ENCODE results near the gene TP53I13.

TP53I13 gene

DNA sequence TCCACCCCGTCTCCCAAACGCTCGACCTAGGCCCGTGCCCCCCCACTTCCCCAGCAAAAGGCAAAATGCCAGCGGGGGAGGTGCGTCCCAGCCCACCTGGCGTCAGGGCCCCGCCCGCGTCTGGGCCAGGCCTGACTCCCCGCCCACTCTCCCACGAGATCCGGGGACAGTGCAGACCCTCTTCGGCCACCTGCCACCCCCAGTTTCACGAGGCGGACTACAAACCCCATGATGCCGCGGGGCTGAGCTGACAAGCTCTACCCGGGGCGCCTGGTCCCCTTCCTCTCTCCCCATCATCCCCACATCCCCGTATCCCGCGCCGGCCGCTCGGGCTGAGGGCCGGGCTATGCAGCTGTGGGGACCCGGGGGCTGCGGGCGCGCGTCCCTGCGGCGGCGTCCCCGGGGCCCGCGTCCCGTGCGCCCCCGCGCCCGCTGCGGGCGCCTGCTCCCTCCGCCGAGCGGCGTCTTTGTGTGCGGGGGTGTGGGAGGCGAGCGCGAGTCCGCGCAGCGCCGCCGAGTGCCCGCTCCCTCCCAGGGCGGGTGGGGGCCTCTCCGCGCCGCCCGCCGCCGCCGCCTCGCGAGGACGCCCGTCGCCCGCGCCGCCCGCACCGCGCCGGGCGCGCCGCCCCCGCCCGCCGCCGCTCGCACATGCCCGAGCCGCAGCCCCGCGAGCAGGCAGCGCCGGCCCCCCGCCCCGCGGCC, 24.5 kb downstream of the TP53I13 start, which contains the start of gene ANKRD13B:
Gene ANKRD13B (plus strand): TSS at position 283 of the 702 bp plus-strand sequence. CDS start 490 bp downstream, outside the sequence.
- Histone ChIP-seq H3K36me3 (ENCODE audit: control insufficient read depth, insufficient read depth, low read length) (no peaks in the 10 kb centered on the region), H3K4me3 (replicated peaks; ENCODE audit: low read depth, low read length) (peak within 1 kb of the TSS; percentile 61), H3K27me3 (replicated peaks; ENCODE audit: control insufficient read depth, insufficient read depth, low read length) (no peaks in the 10 kb centered on the region)
- peak; percentile 4 for TF ChIP-seq CTCF (IDR thresholded peaks at IDR 0.05; ENCODE audit: insufficient read depth, low read length, poor library complexity, severe bottlenecking)
- no peak for DNase-seq (ENCODE audit: extremely low read depth, insufficient read length)

DNA sequence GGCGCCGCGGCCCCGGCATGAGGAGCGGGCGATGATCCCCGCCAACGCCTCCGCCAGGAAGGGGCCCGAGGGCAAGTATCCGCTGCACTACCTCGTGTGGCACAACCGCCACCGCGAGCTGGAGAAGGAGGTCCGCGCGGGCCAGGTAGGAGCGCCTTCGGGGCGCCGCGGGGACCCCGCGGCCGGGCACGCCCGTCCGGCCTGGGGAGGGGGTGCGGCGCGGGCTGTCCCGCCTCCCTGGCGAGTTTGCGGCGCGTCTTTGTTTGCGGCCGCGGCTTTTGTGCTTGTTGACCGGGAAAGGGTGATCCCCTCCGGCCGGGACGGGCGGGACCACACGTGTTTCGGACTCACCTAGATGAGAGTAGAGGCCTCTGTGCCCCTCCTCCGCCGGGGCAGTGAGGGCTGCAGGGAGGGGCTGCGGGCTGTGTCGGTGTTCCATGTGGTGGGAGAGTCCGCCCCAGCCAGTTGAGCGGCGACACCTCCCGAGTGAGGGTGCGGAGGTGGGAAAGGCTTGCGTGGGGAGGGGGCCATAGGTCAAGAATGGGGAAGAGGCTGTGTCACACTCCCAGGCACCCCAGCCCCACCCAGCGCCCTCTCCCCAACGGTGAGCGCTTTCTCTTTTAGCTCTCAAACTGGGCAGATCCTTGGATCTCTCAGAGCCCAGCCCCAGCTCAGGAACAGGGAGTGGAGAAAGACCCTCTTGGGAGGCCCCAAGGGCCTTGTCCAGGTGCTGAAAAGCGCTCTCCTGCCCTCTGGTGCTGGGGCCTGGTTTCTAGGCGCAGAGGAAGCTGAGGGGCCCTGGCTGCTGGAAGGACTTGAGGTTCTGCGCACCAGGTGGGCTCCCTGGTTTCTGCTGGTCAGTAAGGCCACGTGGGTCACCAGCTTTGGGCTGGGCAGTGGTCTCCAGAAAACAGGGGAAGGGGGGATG, 25.4 kb downstream of the TP53I13 start:
- TF ChIP-seq CTCF (IDR thresholded peaks at IDR 0.05; ENCODE audit: insufficient read depth, low read length, poor library complexity, severe bottlenecking) = peak; percentile 41
- H3K27me3 ChIP-seq (replicated peaks; ENCODE audit: control insufficient read depth, insufficient read depth, low read length) = no peaks in the 10 kb centered on the region
- DNase-seq (ENCODE audit: extremely low read depth, insufficient read length) = no peak
- no peaks in the 10 kb centered on the region for H3K36me3 ChIP-seq (ENCODE audit: control insufficient read depth, insufficient read depth, low read length)
- H3K4me3 ChIP-seq (replicated peaks; ENCODE audit: low read depth, low read length) = peak overlapping the region; percentile 61

DNA sequence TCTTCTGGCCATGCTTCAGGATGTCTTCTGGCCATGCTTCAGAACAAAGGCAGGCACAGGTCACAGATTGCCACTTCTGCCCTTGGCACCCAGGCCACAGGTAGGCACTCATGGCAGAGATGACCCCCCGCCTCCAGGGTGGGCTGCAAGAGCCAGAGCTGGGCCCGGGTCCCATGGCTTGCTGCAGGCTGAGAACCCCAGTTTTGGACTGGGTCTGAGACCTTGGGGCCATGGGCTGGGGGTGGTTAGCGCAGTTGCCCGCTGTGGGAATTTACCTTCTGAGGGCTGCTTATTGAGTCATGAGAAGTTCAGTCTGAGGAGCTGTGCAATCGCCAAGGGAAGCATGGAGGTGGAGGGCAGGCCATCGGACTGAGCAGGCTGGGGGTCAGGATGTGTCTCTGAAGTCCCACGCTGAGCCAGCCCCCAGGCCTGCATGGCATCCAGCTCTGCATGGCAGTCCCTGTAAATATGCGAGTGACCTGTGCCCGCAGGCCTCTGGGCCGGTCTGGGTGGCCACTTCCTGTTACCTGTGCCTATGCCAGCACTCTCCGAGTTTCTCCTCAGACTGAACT, 26.1 kb downstream of the TP53I13 start:
- TF ChIP-seq CTCF (IDR thresholded peaks at IDR 0.05; ENCODE audit: insufficient read depth, low read length, poor library complexity, severe bottlenecking) = no peak
- Histone ChIP-seq H3K4me3 (replicated peaks; ENCODE audit: low read depth, low read length) (no peak overlapping the region), H3K27me3 (replicated peaks; ENCODE audit: control insufficient read depth, insufficient read depth, low read length) (no peaks in the 10 kb centered on the region)

DNA sequence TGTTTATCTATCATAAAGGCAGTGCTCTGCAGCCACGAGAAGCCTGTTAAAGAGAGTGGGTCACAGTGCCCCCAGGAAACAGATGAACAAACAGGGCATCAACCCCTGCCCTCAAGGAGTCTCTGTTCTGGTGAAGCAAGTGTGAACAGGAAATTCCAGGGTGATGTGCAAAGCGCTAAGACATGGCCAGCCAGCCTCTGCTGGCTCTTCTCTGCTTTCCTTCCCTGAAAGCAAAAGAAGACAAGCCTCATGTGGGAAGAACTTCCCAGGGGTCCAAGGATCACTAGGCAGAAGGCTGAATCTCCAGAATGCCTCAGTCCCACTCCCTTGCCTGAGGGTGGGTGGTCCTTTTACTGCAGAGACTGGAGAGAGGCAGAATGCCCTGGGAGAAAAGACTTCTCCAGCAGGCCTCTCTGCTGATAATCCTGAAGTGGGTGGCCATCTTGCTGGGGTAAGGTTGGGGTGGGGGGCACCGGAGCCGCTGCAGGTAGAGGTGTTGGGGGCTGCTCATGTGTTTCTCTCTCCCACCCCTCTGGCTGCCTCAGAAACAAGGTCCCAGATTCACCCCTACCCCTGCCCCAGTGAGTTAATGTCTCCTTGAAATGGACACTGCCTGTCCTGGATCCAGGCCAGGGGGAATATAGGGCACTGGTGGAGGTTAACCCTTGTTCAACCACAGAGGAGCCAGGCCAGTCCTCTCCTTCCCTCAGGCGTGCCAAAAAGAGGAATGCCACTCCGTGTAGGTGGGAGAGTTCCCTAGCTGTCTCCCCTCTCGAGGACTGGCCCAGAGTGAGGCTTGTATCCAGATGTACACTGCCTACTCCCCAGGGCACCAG, 26.8 kb downstream of the TP53I13 start:
- no peak for DNase-seq (ENCODE audit: extremely low read depth, insufficient read length)
- no peaks in the 10 kb centered on the region for H3K27me3 ChIP-seq (replicated peaks; ENCODE audit: control insufficient read depth, insufficient read depth, low read length)
- no peak overlapping the region for H3K4me3 ChIP-seq (replicated peaks; ENCODE audit: low read depth, low read length)
- no peak for TF ChIP-seq CTCF (IDR thresholded peaks at IDR 0.05; ENCODE audit: insufficient read depth, low read length, poor library complexity, severe bottlenecking)
- no peaks in the 10 kb centered on the region for H3K36me3 ChIP-seq (ENCODE audit: control insufficient read depth, insufficient read depth, low read length)

More for the DNA sequence above, 26.1 kb downstream of the TP53I13 start:
- DNase-seq (ENCODE audit: extremely low read depth, insufficient read length) = no peak
- H3K36me3 ChIP-seq (ENCODE audit: control insufficient read depth, insufficient read depth, low read length) = no peaks in the 10 kb centered on the region
